GM18502 (cell line): ENCODE data around the gene MAP2K7.
"Not testable (repeated sequence)": the region's sequence is repeated elsewhere in the genome, so short reads cannot be mapped to it uniquely, and the experiment has no call there.

Source experiments
- ATAC-seq: cut with Tn5 transposase; IDR thresholded peaks from one replicate; pipeline ENCODE4 v1.9.1; 2021; ENCODE audit warnings: mild to moderate bottlenecking; ENCODE audit not compliant: unreplicated experiment, poor library complexity

Gene MAP2K7

DNA sequence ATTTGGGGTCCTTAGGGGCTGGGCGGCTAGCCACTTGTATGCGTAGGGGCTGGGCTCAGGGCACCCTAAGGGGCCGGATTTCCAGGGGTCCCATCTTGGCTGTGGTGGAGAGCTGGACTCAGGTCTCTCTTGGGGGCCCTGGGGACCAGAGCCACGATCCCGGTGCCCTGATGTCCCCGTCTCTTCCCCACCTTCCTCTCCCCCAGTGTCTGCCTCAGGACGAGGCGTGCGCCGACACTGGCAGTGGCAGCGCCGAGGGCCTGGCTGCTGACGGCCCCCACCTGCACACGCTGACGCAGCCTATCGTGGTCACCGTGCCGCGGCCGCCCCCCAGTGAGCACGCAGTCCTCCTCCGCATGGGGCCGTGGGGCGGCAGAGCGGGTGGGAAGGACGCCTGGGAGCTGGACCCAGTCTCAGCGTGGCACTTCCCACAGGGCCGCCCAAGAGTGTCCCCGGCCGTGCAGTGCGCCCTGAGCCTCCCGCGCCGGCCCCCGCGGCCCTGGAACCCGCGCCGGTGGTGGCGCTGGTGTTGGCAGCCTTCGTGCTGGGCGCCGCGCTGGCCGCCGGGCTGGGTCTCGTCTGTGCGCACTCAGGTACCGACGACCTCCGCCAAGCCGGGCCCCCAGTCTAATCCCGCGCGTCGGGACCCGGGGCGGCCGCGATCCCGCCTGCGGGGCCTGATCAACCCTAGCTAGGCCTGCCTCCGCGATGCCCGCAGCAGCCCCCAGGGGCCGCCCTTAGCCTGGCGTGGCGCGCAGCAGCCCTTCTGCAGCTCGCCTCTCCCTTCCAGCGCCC is 13.8 kb downstream of the MAP2K7 start:
- no peak for ATAC-seq

DNA sequence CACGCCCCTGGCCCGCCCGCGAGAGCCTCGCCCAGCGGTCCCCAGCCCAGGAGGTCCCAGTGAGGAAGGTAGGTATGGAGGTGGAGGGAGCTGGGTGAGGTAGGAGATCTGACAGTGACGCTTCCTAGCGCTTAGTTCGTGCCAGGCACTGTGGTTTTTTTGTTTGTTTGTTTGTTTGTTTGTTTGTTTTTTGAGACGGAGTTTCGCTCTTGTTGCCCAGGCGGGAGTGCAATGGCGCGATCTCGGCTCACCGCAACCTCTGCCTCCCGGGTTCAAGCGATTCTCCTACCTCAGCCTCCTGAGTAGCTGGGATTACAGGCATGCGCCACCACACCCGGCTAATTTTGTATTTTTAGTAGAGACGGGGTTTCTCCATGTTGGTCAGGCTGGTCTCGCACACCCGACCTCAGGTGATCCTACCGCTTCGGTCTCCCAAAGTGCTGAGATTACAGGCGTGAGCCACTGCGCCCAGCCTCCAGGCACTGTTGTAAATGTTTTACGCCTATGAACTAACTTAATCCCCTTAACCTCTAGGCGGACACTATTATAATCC is 14.5 kb downstream of the MAP2K7 start:
- not testable (repeated sequence) for ATAC-seq

DNA sequence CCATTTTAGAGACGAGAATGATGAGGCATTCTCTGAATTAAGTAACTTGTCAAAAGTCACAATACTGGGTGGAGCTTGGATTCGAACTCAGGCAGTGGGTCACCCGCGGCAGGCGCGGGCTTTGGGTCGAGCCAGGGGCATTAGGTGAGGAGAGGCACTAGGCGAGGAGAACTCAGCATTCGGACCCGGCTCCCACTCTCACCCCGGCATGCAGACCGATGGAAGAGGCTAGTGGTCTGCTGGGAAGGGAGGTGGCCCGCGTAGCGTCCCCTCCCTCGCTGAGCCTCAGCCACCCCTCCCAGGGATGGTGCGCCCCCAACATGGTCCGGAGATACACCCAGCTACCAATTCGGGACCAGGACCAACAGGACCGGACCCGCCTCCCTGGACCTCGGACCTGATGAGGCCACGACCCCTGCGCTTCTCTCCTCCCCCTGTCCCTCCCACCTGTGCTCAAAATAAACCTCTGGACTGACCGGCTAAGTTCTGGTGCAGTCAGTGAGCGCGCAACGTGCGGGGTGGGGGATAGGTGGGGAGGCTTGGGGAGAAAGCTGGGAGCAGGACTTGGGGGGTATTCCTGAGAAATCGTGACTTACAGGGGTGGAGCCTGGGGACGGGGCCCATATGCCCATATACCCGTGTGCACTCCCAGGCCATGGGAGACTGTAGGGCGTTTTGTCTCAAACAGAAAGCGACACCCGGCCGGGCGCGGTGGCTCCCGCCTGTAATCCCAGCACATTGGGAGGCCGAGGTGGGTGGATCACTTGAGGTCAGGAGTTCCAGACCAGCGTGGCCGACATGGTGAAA is 15.1 kb downstream of the MAP2K7 start:
- no peak for ATAC-seq

DNA sequence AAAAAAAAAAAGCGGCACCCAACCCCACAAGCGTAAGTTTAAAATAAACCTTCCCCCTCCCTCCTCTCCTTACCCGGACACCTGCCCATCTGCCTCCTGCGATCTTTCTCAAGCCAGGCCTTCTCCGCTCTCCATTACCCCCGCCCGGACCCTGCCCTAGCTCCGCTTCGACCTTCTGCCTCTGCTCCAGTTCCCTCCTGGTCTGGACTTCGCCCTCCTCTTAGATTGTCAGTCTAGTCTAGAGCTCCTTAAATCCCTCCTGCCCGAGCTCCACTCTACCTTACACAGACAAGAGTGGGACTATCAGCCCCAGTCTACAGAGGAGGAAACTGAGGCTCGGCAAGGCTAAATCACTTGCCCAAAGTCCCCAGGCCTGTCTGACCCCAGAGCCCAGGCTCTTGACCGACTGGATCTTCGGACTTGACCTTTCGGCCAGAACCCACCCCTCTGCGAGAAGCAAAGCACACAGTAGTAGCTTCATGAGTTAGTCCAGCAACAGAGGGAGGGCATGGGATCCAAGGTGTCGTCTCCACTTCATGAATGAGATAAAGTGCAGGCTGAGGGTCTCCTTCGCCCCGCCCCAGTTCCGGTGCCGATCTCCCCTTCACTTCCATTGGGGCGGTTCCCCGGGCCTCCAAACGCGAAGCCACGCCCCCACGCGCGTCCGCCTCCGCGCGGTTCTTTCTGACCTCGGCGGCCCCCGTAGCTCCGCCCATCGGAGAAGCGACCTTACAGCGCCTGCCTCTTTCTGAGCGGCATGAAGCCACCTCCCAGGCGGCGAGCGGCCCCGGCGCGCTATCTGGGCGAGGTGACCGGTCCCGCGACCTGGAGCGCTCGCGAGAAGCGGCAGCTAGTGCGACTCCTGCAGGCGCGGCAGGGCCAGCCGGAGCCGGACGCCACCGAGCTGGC is 16.2 kb downstream of the MAP2K7 start, which contains the start of gene SNAPC2:
Gene SNAPC2 (plus strand): TSS at position 729 of the 909 bp plus-strand sequence. CDS start 29 bp downstream, at position 758.
- peak; percentile 59 for ATAC-seq

DNA sequence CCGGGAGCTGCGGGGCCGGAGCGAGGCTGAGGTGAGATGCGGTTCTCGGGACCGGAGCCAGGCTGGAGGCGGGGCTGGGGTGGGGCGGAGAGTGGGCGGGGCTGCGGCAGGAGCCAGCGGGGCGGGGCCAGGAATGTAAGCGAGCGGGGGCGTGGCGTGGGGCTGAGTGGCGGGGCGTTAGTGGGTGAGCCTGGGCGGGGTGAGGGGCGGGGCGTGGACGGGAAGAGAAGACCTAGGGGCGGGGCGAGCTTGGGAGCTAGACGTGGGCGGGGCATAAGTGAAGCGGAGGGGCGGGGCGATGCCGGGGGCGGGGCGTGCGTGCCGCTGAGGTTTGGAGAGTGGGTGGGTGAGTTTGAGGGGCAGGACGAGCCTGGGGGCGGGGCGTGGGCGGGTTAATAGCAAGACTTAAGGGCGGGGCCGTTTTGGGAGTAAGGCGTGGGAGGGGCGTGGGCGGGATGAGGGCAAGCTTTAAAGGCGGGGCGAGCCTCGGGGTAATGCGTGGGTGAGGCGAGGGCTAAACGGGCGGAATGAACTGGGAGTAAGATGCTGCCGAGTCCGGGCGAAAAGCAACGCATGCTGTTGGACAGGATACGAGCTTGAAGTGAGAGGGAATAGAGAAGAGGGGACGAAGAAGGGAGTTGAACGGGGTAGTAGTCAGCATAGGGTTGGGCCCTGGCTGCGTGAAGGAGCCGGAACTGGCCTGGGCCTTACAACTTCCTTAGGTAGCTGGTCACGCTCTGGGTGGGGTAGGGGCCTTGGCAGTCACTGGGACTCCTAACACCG is 17.0 kb downstream of the MAP2K7 start:
- peak; percentile 40 for ATAC-seq

DNA sequence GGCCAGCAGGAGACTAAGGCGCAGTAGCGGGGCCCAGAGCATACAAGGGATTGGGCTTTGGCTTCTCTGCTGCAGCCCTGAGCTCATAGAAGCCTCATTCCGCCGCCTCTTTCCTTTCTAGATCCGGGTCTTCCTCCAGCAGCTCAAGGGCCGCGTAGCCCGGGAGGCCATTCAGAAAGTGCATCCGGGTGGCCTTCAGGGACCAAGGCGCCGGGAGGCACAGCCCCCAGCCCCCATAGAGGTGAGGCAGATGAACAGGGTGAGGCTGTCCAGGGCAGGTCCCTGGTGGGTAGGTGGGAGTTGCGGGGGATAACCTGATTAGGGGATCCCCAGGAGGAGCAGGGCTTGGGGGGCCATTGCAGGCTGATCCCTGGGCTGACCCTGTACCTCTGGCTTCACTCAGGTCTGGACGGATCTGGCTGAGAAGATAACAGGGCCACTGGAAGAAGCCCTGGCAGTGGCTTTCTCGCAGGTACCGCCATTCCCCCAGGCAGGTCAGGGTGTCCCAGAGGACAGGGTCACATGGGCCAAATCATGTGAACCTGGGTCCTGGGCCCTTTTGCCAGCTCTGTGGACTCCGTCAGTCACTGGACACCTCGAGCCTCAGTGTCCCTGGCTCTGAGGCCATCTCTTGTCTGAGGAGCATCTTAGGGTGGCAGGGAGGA is 17.8 kb downstream of the MAP2K7 start:
- ATAC-seq, result no peak

DNA sequence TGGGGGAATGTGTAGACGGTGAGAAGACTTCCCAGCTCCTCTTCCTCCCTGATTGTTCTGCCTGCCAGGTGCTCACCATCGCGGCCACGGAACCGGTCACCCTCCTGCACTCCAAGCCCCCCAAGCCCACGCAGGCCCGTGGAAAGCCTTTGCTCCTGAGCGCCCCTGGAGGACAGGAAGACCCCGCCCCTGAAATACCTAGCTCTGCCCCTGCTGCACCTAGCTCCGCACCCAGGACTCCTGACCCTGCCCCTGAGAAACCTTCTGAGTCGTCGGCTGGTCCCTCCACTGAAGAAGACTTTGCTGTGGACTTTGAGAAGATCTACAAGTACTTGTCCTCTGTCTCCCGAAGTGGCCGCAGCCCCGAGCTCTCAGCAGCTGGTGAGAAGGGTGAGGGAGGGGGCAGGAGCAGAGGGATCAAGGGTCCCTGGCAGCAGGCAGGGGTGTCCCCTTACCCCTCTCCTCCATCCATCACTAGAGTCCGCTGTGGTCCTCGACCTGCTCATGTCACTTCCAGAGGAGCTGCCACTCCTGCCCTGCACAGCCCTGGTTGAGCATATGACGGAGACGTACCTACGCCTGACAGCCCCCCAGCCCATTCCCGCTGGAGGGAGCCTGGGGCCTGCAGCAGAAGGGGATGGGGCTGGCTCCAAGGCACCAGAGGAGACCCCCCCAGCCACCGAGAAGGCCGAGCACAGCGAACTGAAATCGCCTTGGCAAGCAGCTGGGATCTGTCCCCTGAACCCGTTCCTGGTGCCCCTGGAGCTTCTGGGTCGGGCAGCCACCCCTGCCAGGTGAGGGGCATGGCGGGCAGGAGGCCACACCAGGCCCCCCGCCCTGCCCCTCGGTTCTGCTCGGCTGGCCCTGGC is 18.5 kb downstream of the MAP2K7 start:
- no peak for ATAC-seq

DNA sequence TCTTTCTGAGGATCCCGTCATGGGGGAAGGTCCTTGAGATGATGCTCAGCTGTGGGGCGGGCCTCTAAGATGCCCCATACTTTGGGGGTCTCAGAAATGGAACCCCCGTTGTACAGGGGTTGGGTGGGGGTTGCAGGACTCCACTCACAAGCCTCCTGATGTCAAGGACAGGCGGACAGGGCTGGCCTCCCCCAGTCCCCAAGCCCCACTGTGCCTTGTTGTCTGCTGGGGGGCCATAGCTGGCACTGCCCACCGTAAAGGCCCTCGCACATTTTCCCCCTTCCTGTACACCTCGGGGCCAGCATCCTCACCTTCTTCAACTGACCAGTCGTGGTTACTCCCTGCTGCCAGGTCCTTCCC is 19.1 kb downstream of the MAP2K7 start:
- ATAC-seq, result no peak

DNA sequence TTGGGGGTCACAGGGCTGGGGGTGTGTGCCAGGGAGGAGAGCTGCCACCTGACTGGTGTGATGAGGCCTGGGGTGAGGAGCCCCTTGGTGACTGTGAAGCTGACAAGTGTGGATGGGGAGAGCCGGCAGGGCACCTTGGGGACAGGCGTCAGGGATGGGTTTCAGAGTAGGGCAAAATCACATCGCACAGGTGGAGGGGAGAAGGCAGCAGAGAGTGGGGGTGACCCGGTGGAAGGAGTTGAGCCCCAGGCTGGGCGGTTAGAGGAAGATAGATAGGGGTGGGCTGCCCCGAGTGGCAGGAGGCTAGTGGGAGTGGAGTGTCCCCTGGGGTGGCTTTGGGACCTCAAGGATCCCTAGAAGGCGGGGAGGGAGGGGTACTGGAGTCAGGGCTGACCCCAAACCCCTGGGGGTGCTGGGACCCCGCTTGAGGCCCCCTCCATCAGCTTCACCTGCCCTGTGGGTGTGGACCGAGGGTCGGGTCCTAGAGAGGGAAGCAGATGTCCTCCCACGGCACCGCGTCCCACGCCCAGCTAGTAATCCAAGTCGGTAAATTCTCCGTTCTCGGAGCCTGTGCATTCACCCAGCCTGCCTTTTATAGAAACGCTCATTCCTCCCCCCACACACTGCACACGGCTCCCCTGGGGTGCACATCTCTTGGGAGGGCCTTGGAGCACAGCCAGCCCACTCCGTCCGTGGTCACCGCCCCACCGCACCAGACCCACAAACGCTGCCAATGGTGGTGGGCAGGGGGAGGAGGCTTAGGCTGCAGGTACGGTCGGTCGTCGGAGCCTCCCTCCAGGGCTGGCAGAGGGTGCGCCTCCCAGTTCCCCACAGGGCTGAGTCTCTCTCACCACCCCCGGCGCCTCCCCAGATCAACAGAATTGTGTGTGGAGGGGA is 19.9 kb downstream of the MAP2K7 start:
- no peak for ATAC-seq

DNA sequence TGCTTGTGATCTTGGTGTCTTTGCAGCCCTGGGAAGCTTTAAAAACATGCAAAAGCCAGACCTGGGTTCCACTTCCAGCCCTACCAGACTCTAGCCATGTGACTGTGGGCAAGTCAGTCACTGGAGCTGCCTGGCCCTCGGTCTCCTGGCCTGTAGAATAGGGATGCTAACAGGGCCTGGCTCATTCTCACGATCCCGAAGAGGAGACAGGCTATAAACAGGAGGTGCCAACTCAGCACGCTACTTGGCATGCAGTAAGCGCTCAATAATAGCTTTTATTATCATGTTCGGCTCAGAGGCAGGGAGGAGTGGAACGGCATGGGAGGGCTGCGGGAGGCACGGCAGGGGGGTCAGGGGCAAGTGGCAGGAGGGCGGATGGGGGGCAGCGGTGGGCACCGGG is 20.6 kb downstream of the MAP2K7 start:
- ATAC-seq, result no peak

DNA sequence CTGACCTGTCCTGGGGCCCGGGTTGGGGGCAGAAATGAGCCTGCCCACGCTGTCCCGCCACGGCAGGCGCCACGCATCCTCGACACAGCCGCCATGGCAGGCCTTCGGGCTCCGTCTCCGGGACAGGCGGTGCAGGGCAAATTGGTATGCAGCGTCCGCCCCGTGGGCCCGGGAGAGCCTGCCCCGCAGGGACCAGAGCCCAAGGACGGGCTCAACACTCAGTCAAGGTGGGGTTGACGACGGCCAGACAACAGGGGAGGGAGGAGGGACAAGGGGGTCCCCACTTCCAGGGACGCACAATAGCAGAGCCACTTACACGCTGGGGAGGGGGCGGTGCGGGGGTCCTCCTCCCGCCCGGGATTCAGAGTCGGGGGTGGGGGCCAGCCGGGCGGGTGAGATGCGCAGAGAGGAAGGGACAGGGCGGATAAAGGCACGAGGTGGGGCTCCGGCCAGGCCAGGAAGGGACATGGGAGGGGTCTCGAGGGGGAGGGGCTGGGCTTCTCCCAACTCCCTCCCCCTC is 21.0 kb downstream of the MAP2K7 start:
- no peak for ATAC-seq

DNA sequence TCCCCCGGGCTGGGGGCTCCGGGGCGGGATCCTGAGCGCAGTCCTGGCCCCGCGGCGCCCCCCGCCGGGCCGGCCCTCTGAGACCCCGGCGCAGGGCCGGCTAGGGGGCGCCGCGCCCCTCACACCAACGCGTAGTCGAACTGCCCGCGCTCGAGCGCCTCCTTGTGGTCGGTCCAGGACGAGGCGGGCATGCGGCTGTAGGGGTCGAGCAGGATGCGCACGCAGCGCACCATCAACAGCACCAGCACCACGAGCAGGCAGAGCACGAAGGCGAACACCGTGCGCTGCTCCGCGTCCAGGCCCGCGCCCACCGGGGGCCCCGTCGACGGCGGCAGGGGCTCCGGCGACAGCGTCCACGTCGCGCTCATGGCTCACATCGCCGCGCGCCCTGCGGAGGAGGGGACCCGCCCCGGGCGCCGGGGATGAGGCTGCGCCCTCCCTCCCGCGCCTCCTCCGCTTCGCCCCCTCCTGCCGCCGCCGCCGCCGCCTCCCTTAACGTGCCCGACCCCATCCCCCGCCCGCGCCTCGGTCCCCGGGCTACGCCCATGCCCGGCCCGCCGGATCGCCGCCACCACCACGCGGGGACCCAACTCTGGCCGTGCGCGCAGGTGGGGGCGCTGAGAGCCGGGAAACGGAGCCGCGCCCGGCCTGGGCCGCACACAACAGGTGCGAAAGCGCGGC is 21.6 kb downstream of the MAP2K7 start:
- no peak for ATAC-seq

DNA sequence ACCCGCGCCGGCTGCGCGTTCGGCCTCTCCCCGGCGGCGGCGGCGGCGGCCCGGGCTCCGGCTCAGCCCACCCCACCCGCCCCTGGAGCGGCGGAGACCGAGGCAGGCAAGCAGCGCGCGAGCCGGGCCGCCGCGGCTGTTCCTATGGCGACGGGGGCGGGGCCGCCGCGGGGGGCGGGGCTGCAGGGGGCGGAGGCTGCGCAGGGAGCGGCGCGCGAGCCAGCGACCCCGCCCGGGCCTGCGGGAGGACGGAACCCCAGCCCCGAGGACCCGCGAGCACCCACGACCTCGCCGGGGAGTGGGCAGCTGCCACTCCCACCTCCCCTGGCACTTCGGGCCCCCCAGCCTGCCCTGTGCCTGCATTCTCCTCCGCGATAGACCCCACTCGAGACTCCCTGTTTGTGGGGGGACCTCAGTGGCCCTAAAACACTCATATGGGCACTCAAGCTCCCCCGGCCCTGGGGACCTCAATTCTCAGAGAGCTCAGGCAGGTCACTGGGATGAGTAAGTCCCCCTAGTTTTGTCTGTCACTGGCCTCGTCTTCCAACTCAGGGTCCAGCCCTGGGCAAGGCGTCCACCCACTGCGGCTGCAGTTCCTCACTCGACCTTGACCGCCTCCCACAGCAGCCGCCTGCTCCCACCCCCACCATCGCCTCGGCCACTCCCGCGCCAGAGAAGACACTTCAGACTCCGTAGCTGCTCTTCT is 22.5 kb downstream of the MAP2K7 start, which contains the start of gene CTXN1:
Gene CTXN1 (minus strand): TSS at position 115 of the 706 bp plus-strand sequence. CDS start 597 bp downstream, outside the sequence.
- no peak for ATAC-seq

DNA sequence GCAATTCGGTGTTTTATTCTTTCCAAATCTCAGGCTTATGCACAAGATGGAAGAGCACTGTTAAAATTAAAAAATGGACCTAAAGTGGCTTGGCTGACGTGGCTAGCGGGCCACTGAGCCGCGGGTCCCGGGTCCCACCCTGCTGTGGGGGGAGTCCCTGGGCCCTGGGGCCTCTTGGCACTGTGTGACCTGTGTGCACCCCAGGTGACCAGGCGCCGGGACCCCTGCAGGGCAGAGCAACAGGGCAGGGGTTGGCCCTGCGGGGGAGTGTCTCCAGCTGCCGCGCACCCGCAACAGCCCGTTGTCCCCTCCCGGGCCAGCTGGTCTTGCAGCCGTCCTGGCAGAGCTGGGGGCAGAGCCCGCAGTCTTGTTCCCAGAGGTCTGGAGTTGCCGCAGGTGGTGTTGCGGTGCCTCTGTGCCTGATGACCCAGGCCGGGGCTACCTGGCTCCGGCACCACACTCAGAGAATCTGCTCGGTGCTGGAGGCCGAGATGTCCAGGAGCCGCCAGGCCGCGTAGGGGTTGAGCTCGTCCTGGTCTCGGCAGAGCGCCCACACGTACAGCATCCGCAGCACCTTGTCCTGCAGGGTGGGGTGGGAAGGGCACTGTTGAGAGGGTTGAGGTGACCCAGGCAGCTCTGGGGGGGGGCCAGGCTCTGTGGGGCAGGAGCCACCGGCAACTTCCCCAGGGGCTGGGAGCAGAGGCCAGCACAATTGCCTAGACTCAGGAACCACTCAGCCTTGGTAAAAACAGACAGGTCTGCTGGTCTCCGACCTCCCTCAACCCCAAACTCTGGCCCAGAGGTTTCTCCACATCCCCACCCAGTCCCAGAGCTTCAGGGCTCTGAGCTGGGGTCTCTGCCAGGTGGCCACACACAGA is 23.3 kb downstream of the MAP2K7 start:
- no peak for ATAC-seq
